Ascending aorta (tissue), 2 donors: ENCODE data around the gene UBE3C. TPM values are rescaled to one million over a fixed set of nuclear protein-coding genes. Genes with fewer than 3 reads are reported as not detected.

Experiments
- DNase-seq, 2 donors: peaks; one replicate each; pipeline ENCODE4 v3.0.0-alpha.2; 2019; ENCODE audit warnings: low spot score in 2 of 2
- H3K27ac ChIP-seq, 2 donors: fragments of 200-600 bp; sonication (generic); one replicate each; pipeline ENCODE4 v1.5.1; 2016 to 2017; ENCODE audit warnings: mild to moderate bottlenecking in 1 of 2
- H3K27me3 ChIP-seq: fragments of 200-600 bp; sonication (generic); one replicate; pipeline ENCODE4 v1.5.1; 2017
- H3K36me3 ChIP-seq, 2 donors: fragments of 200-600 bp; sonication (generic); one replicate each; pipeline ENCODE4 v1.5.1; 2016
- H3K4me1 ChIP-seq, 2 donors: fragments of 200-600 bp; sonication (generic); one replicate each; pipeline ENCODE4 v1.5.1; 2016 to 2017; ENCODE audit warnings: mild to moderate bottlenecking in 1 of 2
- H3K4me3 ChIP-seq, 2 donors: fragments of 200-600 bp; sonication (generic); one replicate each; pipeline ENCODE4 v1.5.1; 2016 to 2017; ENCODE audit warnings: mild to moderate bottlenecking in 1 of 2
- H3K9me3 ChIP-seq, 2 donors: fragments of 200-600 bp; sonication (generic); one replicate each; pipeline ENCODE4 v1.5.1; 2016
- intact Hi-C: fragments of 100-400 bp; cut with DNase I; formaldehyde crosslinking; loops from one replicate; pipeline ENCODE4 v1.15.1; 2023
- total RNA-seq: library from RNA; depleted of rRNA; stranded (reverse); fragments of >200 nt; gene quantifications from one replicate; pipeline ENCODE4 v1.1.0, GENCODE V29; 2016
- TF ChIP-seq, protein P1 (sequence below), 3 experiments: fragments of 200-600 bp in 2 of 3; fragments of 450-650 bp in 1 of 3; sonication (generic) in 2 of 3; IDR thresholded peaks; one replicate each; pipeline ENCODE4 v1.5.1; 2016 to 2019; ENCODE audit warnings: antibody characterized with exemption in 3 of 3, mild to moderate bottlenecking in 1 of 3, moderate library complexity in 1 of 3

Gene UBE3C
- total RNA-seq, 1 donor from 2014 or later: 31.7 TPM

DNA sequence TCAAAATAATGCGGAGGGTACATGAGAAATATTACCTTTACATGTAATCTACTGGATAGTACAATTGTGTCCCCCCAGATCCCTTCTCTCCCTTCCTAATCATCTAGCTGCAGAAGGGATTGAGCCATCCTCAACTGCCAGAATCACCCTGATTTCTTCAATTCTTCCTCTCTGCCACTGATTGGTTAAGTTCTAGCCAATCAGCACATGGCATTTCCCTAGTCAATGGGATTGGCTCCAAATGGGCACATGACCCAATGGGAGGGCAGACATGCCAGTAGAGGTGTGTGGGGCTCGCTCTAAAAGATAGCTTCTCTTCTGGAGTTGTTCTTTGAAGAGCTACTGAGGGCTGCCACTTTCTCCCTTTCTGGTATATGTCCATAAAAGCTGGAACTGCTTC, 20.9 kb upstream of the UBE3C start:
- no peaks in the 10 kb centered on the region for H3K27me3 ChIP-seq
- no peak for DNase-seq
- H3K4me3 ChIP-seq: no peak overlapping the region
- H3K4me1 ChIP-seq: no peaks in the 10 kb centered on the region
- intact Hi-C loops: no loop called here
- H3K36me3 ChIP-seq: no peaks in the 10 kb centered on the region
- H3K27ac ChIP-seq: no peak overlapping the region
- no peaks in the 10 kb centered on the region for H3K9me3 ChIP-seq
- TF ChIP-seq, protein P1, sequence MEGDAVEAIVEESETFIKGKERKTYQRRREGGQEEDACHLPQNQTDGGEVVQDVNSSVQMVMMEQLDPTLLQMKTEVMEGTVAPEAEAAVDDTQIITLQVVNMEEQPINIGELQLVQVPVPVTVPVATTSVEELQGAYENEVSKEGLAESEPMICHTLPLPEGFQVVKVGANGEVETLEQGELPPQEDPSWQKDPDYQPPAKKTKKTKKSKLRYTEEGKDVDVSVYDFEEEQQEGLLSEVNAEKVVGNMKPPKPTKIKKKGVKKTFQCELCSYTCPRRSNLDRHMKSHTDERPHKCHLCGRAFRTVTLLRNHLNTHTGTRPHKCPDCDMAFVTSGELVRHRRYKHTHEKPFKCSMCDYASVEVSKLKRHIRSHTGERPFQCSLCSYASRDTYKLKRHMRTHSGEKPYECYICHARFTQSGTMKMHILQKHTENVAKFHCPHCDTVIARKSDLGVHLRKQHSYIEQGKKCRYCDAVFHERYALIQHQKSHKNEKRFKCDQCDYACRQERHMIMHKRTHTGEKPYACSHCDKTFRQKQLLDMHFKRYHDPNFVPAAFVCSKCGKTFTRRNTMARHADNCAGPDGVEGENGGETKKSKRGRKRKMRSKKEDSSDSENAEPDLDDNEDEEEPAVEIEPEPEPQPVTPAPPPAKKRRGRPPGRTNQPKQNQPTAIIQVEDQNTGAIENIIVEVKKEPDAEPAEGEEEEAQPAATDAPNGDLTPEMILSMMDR (IDR thresholded peaks at IDR 0.05): no peak

DNA sequence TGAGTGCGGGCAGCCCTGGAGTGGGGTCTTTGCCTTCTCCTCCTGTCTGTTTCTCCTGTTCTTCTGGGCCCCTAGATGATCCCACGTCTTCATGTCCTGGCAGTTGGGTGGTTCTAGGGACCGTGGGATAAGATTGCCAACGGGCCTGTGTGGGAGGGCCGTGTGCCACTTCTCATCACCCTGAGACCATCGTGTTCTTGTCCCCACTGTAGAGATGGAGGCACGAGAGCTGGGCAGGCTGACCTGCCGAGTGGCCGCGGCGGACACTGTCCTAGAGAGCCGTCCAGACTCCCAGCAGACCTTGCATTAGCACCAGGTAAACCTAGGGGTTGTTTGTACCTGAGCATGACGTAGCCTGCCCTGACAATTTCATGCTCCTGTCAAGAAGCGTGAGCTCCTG, 18.5 kb upstream of the UBE3C start:
- Histone ChIP-seq H3K4me1 (no peaks in the 10 kb centered on the region), H3K27ac (no peak overlapping the region), H3K9me3 (no peaks in the 10 kb centered on the region), H3K27me3 (no peaks in the 10 kb centered on the region), H3K4me3 (no peak overlapping the region), H3K36me3 (no peaks in the 10 kb centered on the region)
- DNase-seq: no peak
- TF ChIP-seq, protein P1 (IDR thresholded peaks at IDR 0.05): no peak
- intact Hi-C loops: no loop called here

DNA sequence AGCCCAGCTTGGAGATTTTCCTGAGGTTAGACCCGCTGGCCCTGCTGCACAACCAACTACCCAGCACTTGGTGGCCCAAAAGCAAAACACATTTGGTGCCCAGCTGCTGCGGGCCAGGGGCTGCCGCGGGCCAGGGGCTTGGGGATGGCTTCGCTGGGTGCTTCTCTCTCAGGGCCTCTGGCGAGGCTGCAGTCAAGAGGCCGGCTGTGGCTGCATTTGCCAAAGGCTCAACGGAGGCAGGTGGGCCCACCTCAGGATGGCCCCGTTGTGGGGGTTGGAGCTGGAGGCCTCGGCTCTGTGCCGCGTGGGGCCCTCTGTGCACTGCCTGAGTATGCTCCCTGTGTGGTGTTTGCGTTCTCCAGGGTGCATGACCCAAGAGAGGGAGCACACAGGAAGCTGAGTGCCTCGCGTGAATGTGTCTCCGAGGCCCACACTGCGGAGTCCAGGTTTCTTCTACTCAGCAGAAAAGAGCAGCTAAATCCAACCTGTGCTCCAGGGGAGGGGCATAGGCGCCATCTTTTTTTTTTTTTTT, 17.5 kb upstream of the UBE3C start:
- H3K4me1 ChIP-seq: no peaks in the 10 kb centered on the region
- H3K9me3 ChIP-seq: no peaks in the 10 kb centered on the region
- H3K27me3 ChIP-seq: no peaks in the 10 kb centered on the region
- DNase-seq: no peak
- H3K36me3 ChIP-seq: no peaks in the 10 kb centered on the region
- TF ChIP-seq, protein P1 (IDR thresholded peaks at IDR 0.05): no peak
- intact Hi-C loops: no loop called here
- no peak overlapping the region for H3K27ac ChIP-seq
- no peak overlapping the region for H3K4me3 ChIP-seq

DNA sequence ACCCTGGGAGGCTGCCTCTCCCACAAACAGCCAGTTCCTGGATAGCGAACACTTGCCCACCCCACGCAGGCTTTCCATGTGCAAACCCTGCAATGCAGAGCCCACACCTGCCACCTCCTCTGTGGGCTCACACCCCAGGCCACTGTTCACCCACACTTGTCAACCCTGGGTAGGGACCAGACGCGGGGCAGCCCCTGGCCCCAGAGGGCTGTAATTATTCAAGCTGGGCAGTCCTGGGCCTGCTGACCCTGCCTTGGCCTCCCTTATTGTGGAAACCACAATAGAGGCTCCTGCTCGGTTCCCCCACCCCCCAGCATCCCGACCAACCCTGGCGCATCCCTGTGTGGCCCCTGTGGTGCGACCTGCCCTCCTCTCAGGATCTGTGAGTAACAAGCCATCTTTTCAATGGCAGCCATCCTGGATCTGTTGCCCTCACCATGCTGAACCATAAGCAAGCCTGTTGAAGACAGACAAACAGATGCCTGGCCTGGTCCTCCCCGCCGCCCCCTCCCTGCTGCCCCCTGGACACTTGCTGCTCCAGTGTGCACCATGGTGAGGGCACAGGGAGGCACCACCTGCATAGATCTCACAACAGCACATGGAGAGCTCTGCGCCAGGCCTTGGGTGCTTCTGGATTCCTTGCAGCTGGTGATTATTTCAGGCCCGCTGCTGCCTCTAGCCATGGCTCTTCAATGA, 15.8 kb upstream of the UBE3C start:
- no peak for DNase-seq
- Histone ChIP-seq H3K36me3 (no peaks in the 10 kb centered on the region), H3K4me1 (no peaks in the 10 kb centered on the region), H3K9me3 (no peaks in the 10 kb centered on the region), H3K4me3 (no peak overlapping the region), H3K27me3 (no peaks in the 10 kb centered on the region), H3K27ac (no peak overlapping the region)
- intact Hi-C loops: no loop called here
- TF ChIP-seq, protein P1 (IDR thresholded peaks at IDR 0.05): no peak

DNA sequence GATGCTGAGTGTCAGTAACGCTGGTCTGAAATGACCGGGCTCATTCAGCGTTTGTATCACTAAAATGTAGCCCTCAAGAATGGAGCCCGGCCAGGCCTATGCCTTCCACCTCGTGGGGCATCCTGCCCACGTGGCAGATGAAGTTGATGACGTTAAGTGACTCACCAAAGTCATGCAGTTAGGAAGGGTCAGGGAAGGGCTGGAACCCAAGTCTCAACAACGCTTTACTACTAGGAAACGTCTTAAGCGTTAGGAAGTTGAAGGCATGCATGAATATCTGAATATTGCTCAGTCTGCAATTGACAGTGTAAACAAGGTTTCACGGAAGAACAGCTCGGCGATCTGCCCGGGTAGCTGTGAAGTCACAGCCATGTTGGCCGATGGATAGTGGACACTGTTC, 14.0 kb upstream of the UBE3C start:
- Histone ChIP-seq H3K27ac (no peak overlapping the region), H3K27me3 (no peaks in the 10 kb centered on the region)
- TF ChIP-seq, protein P1 (IDR thresholded peaks at IDR 0.05): no peak

More for the DNA sequence above, 14.0 kb upstream of the UBE3C start:
- no peaks in the 10 kb centered on the region for H3K4me1 ChIP-seq
- H3K4me3 ChIP-seq: no peak overlapping the region
- H3K36me3 ChIP-seq: no peaks in the 10 kb centered on the region
- intact Hi-C loops: no loop called here
- DNase-seq: no peak
- no peaks in the 10 kb centered on the region for H3K9me3 ChIP-seq
